WTC11 (cell line): ENCODE results near the gene GABRB1.

Source experiments
- CBFB ChIP-seq: sonication (generic); formaldehyde crosslinking; IDR thresholded peaks from 2 replicates; pipeline ENCODE4 v1.8.1; 2022; ENCODE audit warnings: mild to moderate bottlenecking, low read depth, missing genetic modification reagents
- CTCF ChIP-seq: fragments of 200-600 bp; IDR thresholded peaks from 2 replicates; pipeline ENCODE4 v1.8.0; 2022; ENCODE audit warnings: antibody characterized with exemption
- E2F5 ChIP-seq: sonication (generic); formaldehyde crosslinking; IDR thresholded peaks from 2 replicates; pipeline ENCODE4 v1.8.1; 2022; ENCODE audit warnings: mild to moderate bottlenecking, moderate library complexity, missing genetic modification reagents
- MAX ChIP-seq: sonication (generic); formaldehyde crosslinking; IDR thresholded peaks from 2 replicates; pipeline ENCODE4 v1.8.0; 2022; ENCODE audit warnings: mild to moderate bottlenecking, missing genetic modification reagents
- RORB ChIP-seq: fragments of 250-450 bp; sonication (Bioruptor Pico); IDR thresholded peaks from 2 replicates; pipeline ENCODE4 v1.9.0; 2021; ENCODE audit warnings: mild to moderate bottlenecking
- SMAD3 ChIP-seq: sonication (generic); formaldehyde crosslinking; IDR thresholded peaks from 2 replicates; pipeline ENCODE4 v1.8.0; 2022; ENCODE audit warnings: missing genetic modification reagents, mild to moderate bottlenecking, borderline replicate concordance
- STAT6 ChIP-seq: sonication (generic); formaldehyde crosslinking; conservative IDR thresholded peaks from 2 replicates; pipeline ENCODE4 v1.8.1; 2023; ENCODE audit warnings: mild to moderate bottlenecking, low read depth, missing genetic modification reagents, moderate library complexity
- TEAD1 ChIP-seq: sonication (generic); formaldehyde crosslinking; IDR thresholded peaks from 2 replicates; pipeline ENCODE4 v1.8.0; 2022; ENCODE audit warnings: mild to moderate bottlenecking, missing genetic modification reagents
- ZNF232 ChIP-seq: sonication (generic); formaldehyde crosslinking; IDR thresholded peaks from 2 replicates; pipeline ENCODE4 v1.8.0; 2022; ENCODE audit warnings: mild to moderate bottlenecking, missing genetic modification reagents
- ZNF425 ChIP-seq: fragments of 250-450 bp; sonication (Bioruptor Pico); conservative IDR thresholded peaks from 2 replicates; pipeline ENCODE4 v1.9.0; 2021; ENCODE audit warnings: mild to moderate bottlenecking
- ZNF512 ChIP-seq: sonication (generic); formaldehyde crosslinking; IDR thresholded peaks from 2 replicates; pipeline ENCODE4 v1.8.1; 2022; ENCODE audit warnings: missing genetic modification reagents, borderline replicate concordance

- TF ChIP-seq CTCF: no peak
- no peak for TF ChIP-seq CBFB (CRISPR knock-in tag)
- no peak for TF ChIP-seq SMAD3 (CRISPR knock-in tag)
- TF ChIP-seq ZNF232 (CRISPR knock-in tag): no peak
- no peak for TF ChIP-seq TEAD1 (CRISPR knock-in tag)
- no peak for TF ChIP-seq E2F5 (CRISPR knock-in tag)
- no peak for TF ChIP-seq MAX (CRISPR knock-in tag)
- no peak for TF ChIP-seq ZNF425 (CRISPR knock-in tag)
- TF ChIP-seq ZNF512 (CRISPR knock-in tag): no peak
- TF ChIP-seq RORB (CRISPR knock-in tag): no peak
- TF ChIP-seq STAT6: no peak
These were observed 207.3 kb downstream of the GABRB1 start for GRCh38 chr4:47238667-47239066.
